ENCODE data around the gene CCL27.

The CCL27 gene

GRCh38 chr9:34701769-34702736 is 39.6 kb upstream of the CCL27 start:
- no peak overlapping the region for H3K27ac ChIP-seq
- CTCF ChIA-PET = interaction anchor here (0.5 to 1.4 kb wide), 12 partner anchors 16 to 167 kb away, joined by 3 to 5 read pairs (median 3); partner anchors contain the start of genes DCTN3, GALT and SIGMAR1
- TF ChIP-seq, protein P1, sequence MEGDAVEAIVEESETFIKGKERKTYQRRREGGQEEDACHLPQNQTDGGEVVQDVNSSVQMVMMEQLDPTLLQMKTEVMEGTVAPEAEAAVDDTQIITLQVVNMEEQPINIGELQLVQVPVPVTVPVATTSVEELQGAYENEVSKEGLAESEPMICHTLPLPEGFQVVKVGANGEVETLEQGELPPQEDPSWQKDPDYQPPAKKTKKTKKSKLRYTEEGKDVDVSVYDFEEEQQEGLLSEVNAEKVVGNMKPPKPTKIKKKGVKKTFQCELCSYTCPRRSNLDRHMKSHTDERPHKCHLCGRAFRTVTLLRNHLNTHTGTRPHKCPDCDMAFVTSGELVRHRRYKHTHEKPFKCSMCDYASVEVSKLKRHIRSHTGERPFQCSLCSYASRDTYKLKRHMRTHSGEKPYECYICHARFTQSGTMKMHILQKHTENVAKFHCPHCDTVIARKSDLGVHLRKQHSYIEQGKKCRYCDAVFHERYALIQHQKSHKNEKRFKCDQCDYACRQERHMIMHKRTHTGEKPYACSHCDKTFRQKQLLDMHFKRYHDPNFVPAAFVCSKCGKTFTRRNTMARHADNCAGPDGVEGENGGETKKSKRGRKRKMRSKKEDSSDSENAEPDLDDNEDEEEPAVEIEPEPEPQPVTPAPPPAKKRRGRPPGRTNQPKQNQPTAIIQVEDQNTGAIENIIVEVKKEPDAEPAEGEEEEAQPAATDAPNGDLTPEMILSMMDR (conservative IDR thresholded peaks at IDR 0.05; ENCODE audit: low read depth) = peak; percentile 98
- peak; percentile 74 for DNase-seq (ENCODE audit: low spot score)
- POLR2A ChIA-PET (ENCODE audit: low non-redundant PET) = no interaction called here

GRCh38 chr9:34701023-34701768 is 38.7 kb upstream of the CCL27 start:
- POLR2A ChIA-PET (ENCODE audit: low non-redundant PET) = no interaction called here
- H3K27ac ChIP-seq = no peak overlapping the region
- CTCF ChIA-PET = interaction anchor here (0.5 to 1.4 kb wide), 6 partner anchors 15 to 414 kb away, joined by 3 to 5 read pairs (median 4); no protein-coding TSS in a partner anchor
- peak; percentile 64 for DNase-seq (ENCODE audit: low spot score)
- TF ChIP-seq, protein P1 (conservative IDR thresholded peaks at IDR 0.05; ENCODE audit: low read depth) = peak; percentile 96

- H3K27ac ChIP-seq = no peak overlapping the region
- DNase-seq (ENCODE audit: low spot score) = no peak
- CTCF ChIA-PET = no interaction called here
- TF ChIP-seq, protein P1 (conservative IDR thresholded peaks at IDR 0.05; ENCODE audit: low read depth) = no peak
- POLR2A ChIA-PET (ENCODE audit: low non-redundant PET) = no interaction called here
These were observed 32.4 kb upstream of the CCL27 start for GRCh38 chr9:34694811-34695210.

DNA sequence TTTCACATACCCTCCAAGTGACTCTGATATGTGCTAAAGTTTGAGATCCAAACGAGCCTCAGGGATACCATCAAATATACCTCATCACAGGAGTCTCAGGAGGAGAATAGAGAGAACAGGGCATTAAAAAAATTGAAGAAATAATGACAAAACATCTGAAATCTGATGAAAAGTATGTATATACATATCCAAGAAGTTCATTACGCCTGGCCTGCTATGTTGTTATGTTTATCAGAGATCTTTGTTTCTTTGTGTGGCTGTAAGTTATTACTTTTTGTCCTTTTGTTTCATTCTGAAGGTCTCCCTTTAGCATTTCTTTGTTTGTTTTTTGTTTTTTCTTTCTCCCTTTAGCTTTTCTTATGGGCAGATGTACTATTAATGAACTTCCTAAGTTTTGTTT is 31.1 kb upstream of the CCL27 start:
- no peak for DNase-seq (ENCODE audit: low spot score)
- H3K27ac ChIP-seq = no peak overlapping the region
- ChIA-PET CTCF (no interaction called here), POLR2A (ENCODE audit: low non-redundant PET) (no interaction called here)
- TF ChIP-seq, protein P1 (conservative IDR thresholded peaks at IDR 0.05; ENCODE audit: low read depth) = no peak

DNA sequence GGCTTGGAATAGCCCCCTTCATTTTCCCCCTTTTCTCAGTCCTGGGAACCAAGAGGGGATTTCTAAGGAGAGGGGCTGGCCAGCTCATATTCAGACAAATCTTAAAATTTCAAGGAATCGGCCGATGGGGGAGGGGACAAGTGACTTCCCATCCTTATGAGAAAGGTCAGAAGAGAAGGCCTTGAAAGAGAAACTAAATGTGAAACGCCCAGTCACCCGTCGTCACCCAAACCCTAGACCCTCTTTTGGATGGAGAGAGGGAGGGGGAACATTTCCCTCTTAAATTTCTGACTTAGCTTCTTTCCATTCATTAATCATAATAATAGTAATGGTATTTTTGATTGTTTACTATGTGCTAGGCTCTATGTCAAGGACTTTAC is 29.5 kb upstream of the CCL27 start:
- ChIA-PET CTCF (interaction anchor here (0.6 to 0.7 kb wide), 3 partner anchors 14 to 293 kb away, joined by 3 to 4 read pairs (median 3); partner anchors contain the start of gene GALT), POLR2A (ENCODE audit: low non-redundant PET) (no interaction called here)
- H3K27ac ChIP-seq = no peak overlapping the region
- no peak for DNase-seq (ENCODE audit: low spot score)
- TF ChIP-seq, protein P1 (conservative IDR thresholded peaks at IDR 0.05; ENCODE audit: low read depth) = no peak
